Activated naive CD8-positive, alpha-beta T cell (primary cell): ENCODE measurements around the gene HNF1B.
"Not testable (repeated sequence)": the region's sequence is repeated elsewhere in the genome, so short reads cannot be mapped to it uniquely, and the experiment has no call there.

Experiments
- H3K27ac Mint-ChIP-seq: one replicate; pipeline ENCODE4 v1.8.0; 2021; ENCODE audit warnings: mixed read lengths
- H3K27me3 Mint-ChIP-seq: one replicate; pipeline ENCODE4 v1.8.0; 2021; ENCODE audit warnings: mixed read lengths
- H3K36me3 Mint-ChIP-seq: one replicate; pipeline ENCODE4 v1.8.0; 2021; ENCODE audit warnings: mixed read lengths
- H3K4me1 Mint-ChIP-seq: one replicate; pipeline ENCODE4 v1.8.0; 2021; ENCODE audit warnings: low read depth, mixed read lengths
- H3K4me3 Mint-ChIP-seq: one replicate; pipeline ENCODE4 v1.8.0; 2021; ENCODE audit warnings: mild to moderate bottlenecking, mixed read lengths
- H3K9me3 Mint-ChIP-seq: one replicate; pipeline ENCODE4 v1.8.0; 2021; ENCODE audit warnings: low read depth, mixed read lengths

The HNF1B gene

DNA sequence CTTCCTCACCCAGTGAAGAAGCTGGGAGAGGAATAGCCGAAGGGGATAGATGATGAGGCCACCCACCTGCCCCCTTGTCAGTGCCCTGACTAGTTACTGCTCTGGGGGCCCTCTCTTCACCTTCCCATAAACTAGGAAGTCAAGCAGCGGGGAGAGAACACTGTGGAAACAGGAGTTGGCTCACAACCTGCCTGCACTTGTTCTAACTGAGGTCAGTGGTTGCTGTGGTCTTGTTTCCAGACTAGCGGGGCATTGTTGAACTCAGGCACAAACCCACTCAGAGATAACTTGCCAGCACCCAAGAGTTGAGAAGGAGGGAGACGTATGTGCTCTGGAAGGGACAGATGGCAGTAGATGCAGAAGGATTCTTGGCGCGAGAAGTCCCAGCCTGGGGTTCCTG, 53.1 kb downstream of the HNF1B start:
- no peaks in the 10 kb centered on the region for H3K36me3 Mint-ChIP-seq
- no peaks in the 10 kb centered on the region for H3K9me3 Mint-ChIP-seq
- H3K27ac Mint-ChIP-seq, result no peak overlapping the region
- H3K27me3 Mint-ChIP-seq, result no peaks in the 10 kb centered on the region
- H3K4me3 Mint-ChIP-seq, result no peak overlapping the region
- H3K4me1 Mint-ChIP-seq, result no peaks in the 10 kb centered on the region

DNA sequence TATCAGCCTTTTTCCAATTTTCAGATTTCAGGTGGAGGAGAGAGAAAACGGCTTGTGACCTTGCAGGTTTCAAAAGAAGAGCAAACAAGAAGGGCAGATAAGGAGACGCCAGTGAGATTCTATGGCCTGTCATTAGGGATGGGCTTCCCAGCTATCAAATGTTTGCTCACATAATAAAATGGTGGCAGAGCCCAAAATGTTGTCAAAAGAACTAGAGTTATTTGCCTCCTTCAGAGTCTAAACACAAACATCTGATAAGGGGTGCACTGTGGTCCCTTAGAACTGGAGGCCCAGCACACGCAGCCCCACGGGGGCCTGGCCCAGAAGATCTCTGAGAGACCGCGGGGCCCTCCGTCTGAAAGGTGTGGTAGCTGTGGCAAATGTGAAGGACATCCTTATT, 55.5 kb downstream of the HNF1B start:
- no peak overlapping the region for H3K27ac Mint-ChIP-seq
- H3K36me3 Mint-ChIP-seq, result no peaks in the 10 kb centered on the region
- H3K4me3 Mint-ChIP-seq, result no peak overlapping the region
- H3K4me1 Mint-ChIP-seq, result no peaks in the 10 kb centered on the region
- H3K27me3 Mint-ChIP-seq, result no peaks in the 10 kb centered on the region
- no peaks in the 10 kb centered on the region for H3K9me3 Mint-ChIP-seq

DNA sequence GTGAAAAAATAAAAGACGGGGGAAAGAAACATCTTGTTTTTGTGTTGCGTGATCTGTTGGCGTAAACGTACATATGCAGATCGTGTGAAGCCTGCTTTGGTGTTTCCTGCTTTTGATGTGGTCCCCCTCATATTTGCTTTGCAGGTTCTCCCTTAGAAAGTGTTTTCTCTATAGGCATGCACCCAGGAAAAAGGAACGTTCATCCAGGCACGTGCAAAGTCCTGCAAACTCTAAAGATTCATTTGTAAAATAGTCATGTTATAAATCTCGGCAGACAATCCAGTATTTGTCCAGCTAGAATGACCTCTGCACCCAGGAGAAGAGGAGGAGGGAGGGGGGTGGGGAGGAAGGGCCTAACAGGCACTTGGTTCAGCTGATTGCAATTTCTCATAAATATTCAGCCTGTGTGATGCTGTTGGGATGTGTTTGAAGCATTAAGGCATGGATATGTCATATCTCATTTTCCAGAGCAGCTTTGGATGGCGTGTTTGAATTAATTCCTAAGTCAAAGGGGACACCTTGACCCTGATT, 61.3 kb downstream of the HNF1B start:
- Mint-ChIP-seq H3K4me1 (peaks cover 14% of the 10 kb centered on the region), H3K27ac (no peak overlapping the region), H3K9me3 (peaks cover under 1% of the 10 kb centered on the region), H3K4me3 (no peak overlapping the region), H3K36me3 (no peaks in the 10 kb centered on the region), H3K27me3 (peaks cover 2% of the 10 kb centered on the region)

DNA sequence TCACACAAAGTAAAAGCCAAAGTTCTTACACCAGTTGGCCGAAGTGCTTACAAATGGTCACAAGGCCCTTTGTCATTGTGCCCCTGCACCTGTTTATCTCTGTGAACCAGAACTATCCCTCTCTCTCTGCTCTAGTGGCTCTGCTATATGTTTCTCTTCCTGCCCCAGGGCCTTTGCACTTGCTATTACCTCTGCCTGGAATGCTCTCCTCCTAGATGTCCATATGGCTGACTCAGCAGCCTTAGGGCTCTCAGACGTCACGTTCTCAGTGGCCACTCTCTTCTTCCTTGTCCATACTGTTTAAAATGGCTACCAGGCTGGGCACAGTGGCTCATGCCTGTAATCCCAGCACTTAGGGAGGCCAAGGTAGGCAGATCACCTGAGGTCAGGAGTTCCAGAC, 62.9 kb downstream of the HNF1B start:
- Mint-ChIP-seq H3K27ac (no peak overlapping the region), H3K27me3 (peaks cover 5% of the 10 kb centered on the region), H3K36me3 (no peaks in the 10 kb centered on the region), H3K4me1 (peaks cover 14% of the 10 kb centered on the region), H3K4me3 (no peak overlapping the region), H3K9me3 (peaks cover 4% of the 10 kb centered on the region)

DNA sequence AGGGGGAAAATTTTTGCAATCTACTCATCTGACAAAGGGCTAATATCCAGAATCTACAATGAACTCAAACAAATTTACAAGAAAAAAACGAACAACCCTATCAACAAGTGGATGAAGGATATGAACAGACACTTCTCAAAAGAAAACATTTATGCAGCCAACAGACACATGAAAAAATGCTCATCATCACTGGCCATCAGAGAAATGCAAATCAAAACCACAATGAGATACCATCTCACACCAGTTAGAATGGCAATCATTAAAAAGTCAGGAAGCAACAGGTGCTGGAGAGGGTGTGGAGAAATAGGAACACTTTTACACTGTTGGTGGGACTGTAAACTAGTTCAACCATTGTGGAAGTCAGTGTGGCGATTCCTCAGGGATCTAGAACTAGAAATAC, 64.9 kb downstream of the HNF1B start:
- H3K9me3 Mint-ChIP-seq, H3K27ac Mint-ChIP-seq, H3K27me3 Mint-ChIP-seq, H3K36me3 Mint-ChIP-seq, H3K4me3 Mint-ChIP-seq: not testable (repeated sequence)
- H3K4me1 Mint-ChIP-seq, result peaks cover 14% of the 10 kb centered on the region

DNA sequence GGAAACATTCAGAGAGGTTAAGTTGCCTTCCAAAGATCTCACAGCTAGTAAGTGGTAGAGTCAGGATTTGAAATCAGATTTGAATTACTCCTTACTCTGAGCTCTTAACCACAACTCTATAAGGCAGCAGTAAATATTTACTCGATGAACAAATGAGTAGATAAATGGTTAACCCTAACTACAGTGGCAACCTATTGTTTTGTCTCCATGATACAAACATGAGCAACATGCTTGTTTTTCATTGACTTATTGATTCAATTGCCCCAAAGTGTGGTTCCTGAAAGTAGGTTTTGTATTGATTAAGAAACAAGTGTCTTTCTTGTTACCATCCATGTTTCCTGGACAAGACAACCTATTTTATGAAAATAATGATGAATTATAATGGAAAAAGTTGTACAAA, 66.8 kb downstream of the HNF1B start:
- peaks cover 2% of the 10 kb centered on the region for H3K4me1 Mint-ChIP-seq
- H3K36me3 Mint-ChIP-seq, result no peaks in the 10 kb centered on the region
- H3K4me3 Mint-ChIP-seq, result no peak overlapping the region
- peaks cover 8% of the 10 kb centered on the region for H3K27me3 Mint-ChIP-seq
- H3K9me3 Mint-ChIP-seq, result peaks cover 4% of the 10 kb centered on the region
- H3K27ac Mint-ChIP-seq, result no peak overlapping the region

DNA sequence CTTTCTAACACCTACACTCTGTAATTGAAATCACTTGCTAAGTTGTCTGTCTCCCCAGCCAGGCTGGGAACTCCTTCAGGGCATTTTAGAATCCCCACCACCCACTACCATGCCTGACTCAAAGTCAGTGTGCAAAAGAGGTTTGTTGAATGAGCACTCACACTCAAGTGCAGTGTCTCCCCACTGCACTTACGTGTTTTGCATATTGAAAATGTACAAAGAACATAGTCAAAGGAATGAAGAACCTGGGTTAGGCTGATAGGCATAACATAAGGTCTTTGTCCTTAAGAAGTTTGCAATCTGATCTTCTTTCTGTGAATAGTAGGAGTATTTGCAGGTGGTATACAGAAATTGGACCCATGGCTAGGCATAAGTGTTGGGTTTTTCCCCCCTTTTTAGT, 67.8 kb downstream of the HNF1B start:
- Mint-ChIP-seq H3K9me3 (peaks cover 4% of the 10 kb centered on the region), H3K27ac (no peak overlapping the region), H3K27me3 (peaks cover 8% of the 10 kb centered on the region), H3K36me3 (no peaks in the 10 kb centered on the region), H3K4me3 (no peak overlapping the region), H3K4me1 (no peaks in the 10 kb centered on the region)

DNA sequence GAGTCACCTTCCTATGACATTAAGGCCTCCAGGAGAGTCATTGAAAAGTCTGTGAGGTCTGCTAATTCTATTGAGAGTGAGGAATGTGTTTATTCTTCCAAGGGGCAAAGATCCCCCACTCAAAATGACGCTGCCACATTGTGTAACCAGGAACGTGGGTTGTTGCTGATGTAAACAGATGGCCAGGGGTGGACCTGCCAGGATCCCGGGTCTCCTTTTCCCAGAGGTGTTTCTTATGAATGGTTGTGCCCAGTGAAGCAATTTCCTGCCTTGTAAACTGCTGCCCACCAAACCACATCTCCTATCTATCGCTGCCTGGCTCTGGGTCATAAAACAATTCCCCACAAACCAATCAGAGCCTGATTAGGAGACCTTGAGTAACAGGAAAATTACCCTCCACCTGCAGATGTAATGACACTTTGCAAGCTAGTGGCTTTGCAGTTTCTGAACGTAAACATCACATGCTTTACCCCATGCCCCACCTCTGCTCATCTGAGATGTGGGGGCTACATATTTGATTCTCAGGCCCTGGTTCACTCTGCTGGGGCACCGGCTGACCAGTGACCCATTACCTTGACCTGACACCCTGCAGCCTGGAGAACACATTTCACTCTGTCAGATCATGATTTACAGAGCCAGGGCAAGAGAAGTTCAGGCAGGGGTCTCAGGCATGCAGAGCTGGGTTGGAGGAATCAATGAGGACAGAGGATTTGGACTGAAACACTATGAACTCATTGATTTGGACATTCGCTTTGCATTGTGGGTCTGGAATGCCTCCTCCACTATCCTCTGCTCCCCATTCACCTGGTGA, 68.5 kb downstream of the HNF1B start:
- Mint-ChIP-seq H3K27me3 (peaks cover 8% of the 10 kb centered on the region), H3K9me3 (peaks cover 4% of the 10 kb centered on the region), H3K4me3 (no peak overlapping the region), H3K36me3 (no peaks in the 10 kb centered on the region), H3K4me1 (no peaks in the 10 kb centered on the region), H3K27ac (no peak overlapping the region)

DNA sequence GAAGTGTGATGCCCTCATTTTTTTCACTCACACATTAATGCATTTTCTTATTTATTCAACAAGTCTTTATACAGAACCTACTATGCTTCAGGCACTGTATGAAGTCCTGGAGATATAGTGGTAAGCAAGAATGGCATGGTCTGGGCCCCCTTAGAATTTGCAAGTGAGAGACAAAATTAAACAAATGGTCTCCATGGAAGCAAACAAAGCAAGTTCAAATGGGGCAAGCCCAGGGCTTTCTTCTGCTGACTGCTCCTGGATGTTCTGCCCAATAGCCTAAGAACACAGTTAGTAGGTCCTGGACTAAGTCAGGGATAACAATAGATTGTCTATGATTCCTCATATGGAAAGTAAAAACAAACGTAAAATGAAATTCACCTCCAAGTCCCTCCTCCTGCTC, 70.3 kb downstream of the HNF1B start:
- no peaks in the 10 kb centered on the region for H3K36me3 Mint-ChIP-seq
- peaks cover 8% of the 10 kb centered on the region for H3K27me3 Mint-ChIP-seq
- H3K9me3 Mint-ChIP-seq, result peaks cover 4% of the 10 kb centered on the region
- H3K4me3 Mint-ChIP-seq, result no peak overlapping the region
- H3K4me1 Mint-ChIP-seq, result no peaks in the 10 kb centered on the region
- H3K27ac Mint-ChIP-seq, result no peak overlapping the region

DNA sequence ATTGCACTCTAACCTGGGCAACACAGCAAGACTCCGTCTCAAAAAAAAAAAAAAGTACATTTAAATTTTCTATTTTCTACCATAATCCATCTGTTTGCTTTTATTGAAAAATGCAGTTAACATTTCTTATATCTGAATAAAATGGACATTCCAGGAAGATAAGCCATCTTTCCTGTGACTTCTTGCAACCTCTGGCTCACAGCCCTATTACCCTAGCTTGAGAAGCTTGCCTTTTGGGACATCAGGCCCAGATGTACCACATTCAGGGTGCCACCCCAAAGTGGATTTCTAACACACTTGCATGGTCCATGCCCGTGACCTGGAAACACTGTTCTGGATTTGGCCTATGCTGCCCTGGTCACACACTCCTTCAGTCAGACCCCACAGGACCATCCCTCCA, 71.5 kb downstream of the HNF1B start:
- H3K4me3 Mint-ChIP-seq, result no peak overlapping the region
- H3K9me3 Mint-ChIP-seq, result peaks cover 1% of the 10 kb centered on the region
- peaks cover 7% of the 10 kb centered on the region for H3K27me3 Mint-ChIP-seq
- no peak overlapping the region for H3K27ac Mint-ChIP-seq
- H3K4me1 Mint-ChIP-seq, result no peaks in the 10 kb centered on the region
- H3K36me3 Mint-ChIP-seq, result no peaks in the 10 kb centered on the region

DNA sequence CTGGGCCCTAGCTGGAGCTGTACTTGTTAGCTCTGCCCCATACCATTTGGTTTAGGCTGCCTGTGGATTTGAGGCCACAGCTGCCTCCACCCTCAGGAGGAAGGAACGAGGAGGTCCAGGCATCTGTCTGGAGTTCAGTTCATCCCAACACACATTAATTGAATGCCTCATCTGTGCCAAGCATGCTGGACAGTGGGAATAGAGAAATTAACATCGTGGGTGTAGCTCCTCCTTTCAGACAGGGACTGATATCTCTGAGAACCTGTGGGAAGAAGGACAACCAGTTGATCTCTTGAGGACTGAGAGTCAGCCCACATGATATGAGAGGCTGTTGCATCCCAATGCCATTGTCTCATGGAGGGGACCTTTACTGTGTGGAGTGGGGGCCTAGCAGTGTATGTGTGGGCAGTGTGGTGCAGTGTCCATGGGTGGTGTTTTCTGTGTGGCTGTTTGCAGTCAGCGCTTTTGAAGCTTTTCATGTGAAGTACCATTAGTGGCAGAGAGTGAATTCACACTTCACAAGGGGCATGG, 72.2 kb downstream of the HNF1B start:
- Mint-ChIP-seq H3K27me3 (peaks cover 6% of the 10 kb centered on the region), H3K36me3 (no peaks in the 10 kb centered on the region), H3K27ac (no peak overlapping the region), H3K9me3 (no peaks in the 10 kb centered on the region), H3K4me3 (no peak overlapping the region), H3K4me1 (no peaks in the 10 kb centered on the region)

DNA sequence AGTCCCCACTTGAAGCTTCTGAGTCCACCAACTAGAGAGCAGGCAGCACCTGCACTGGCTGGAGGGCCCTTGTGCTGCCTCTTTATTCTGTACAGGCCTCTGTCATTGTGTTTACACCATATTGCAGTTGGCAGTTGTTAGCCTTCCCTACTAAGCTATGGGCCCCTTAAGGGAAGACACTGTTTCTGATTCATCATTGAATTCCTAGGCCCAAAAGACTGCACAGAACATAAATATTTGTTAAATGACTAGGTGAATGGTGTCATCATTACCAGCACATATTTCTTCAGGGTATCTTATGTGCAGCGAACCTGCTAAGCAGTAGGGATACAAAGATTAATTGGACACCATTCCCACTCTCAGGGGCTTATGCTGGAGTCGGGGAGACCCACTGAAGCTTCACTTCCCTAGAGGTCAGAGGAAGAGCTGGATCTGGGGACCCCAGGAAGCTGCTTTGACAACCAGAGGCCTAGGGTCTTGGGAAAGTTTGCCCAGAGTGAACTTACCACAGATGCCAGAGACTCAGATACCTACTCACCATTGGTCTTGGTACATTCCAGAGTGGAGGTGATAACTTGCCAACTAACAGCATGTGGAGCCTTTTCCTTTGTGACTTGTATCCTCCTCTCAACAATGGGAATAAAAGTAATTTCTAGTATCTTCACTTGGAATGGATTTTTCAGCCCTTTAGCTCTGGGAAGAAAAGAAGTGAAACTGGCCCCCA, 72.9 kb downstream of the HNF1B start:
- Mint-ChIP-seq H3K9me3 (no peaks in the 10 kb centered on the region), H3K4me3 (no peak overlapping the region), H3K27me3 (peaks cover 6% of the 10 kb centered on the region), H3K36me3 (no peaks in the 10 kb centered on the region), H3K4me1 (no peaks in the 10 kb centered on the region), H3K27ac (no peak overlapping the region)

DNA sequence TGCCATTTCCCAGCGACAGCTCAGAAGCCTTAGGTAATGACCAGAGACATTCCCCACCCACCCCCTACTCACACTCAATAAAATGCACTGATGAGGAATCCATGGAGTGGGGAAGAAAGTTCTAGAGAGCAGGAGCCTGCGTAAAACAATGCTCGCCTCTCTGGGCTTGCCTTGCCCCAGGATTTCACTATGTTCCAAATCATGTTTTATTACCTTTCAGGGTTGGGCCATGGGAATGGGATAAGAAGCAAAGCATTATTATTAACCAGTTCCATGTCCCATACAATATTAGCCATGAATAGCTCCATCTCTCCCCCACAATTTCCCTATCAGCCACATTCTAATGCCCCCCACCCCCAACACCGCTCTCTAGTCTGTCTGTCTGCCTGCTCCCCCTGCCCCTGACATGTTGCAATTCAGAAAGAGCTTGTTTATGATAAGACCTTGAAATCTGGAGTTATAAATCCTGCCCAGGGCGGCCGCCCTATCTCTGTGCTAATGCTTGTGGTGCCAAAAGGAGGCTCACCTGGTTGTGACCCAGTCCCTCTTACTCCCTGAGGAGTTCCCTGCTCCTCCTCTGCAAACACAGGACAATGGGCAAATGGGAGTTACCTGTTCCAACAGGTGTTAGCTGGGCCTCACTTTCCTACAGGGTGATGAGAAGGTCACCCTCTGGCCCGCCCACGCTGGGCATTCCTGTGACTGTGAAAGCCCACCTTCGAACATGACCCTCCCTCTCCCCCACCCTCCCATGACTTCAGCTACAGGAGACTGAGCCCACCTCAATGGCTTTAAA, 73.6 kb downstream of the HNF1B start:
- no peaks in the 10 kb centered on the region for H3K9me3 Mint-ChIP-seq
- H3K27me3 Mint-ChIP-seq, result peaks cover 6% of the 10 kb centered on the region
- no peak overlapping the region for H3K4me3 Mint-ChIP-seq
- no peaks in the 10 kb centered on the region for H3K4me1 Mint-ChIP-seq
- no peaks in the 10 kb centered on the region for H3K36me3 Mint-ChIP-seq
- no peak overlapping the region for H3K27ac Mint-ChIP-seq

DNA sequence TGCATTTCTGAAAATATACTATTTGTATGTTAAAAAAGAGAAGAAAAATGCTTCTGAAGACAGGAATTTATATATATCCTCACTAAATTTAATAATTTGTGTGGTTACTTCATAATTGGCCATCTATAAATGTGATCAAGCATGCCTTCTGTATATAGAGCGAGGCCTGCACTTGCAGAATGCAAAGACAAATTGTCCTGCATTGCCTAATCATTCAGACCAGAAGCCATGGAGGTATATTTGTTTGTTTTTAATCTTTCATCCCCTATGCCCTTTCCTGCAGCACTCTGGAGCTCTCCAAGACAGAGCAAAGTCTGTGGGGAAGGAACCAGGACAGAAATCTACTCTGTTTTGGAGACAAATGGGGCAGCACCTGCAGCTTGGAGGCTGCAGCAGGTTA, 77.8 kb downstream of the HNF1B start:
- Mint-ChIP-seq H3K36me3 (no peaks in the 10 kb centered on the region), H3K27ac (no peak overlapping the region), H3K4me1 (no peaks in the 10 kb centered on the region), H3K9me3 (no peaks in the 10 kb centered on the region), H3K4me3 (no peak overlapping the region), H3K27me3 (no peaks in the 10 kb centered on the region)

DNA sequence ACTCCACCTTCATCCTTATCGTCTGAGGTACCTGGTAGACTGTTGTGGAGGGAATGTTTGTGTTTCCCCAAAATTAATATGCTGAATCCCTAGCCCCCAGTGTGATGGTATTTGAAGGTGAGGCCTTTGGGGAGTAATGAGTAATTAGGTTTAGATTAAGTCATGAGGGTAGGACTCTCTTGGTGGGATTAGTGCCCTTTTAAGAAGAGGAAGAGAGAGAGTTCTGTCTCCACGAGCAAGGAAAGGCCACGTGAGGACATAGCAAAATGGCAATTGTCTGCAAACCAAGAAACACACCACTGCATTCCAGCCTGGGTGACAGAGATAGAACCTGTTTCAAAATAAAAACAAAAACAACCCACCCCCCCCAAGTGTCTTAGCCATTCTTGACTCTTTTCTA, 80.6 kb downstream of the HNF1B start:
- H3K27me3 Mint-ChIP-seq, result no peaks in the 10 kb centered on the region
- no peak overlapping the region for H3K27ac Mint-ChIP-seq
- H3K36me3 Mint-ChIP-seq, result no peaks in the 10 kb centered on the region
- no peak overlapping the region for H3K4me3 Mint-ChIP-seq
- no peaks in the 10 kb centered on the region for H3K9me3 Mint-ChIP-seq
- no peaks in the 10 kb centered on the region for H3K4me1 Mint-ChIP-seq
